Esophagus squamous epithelium (tissue), 4 donors: ENCODE results near the gene AK8.

Source experiments
- CTCF ChIP-seq, 6 experiments: fragments of 450-650 bp in 4 of 6; fragments of 200-600 bp in 2 of 6; sonication (generic) in 2 of 6; IDR thresholded peaks; one replicate each; pipeline ENCODE4 v1.5.1; 2016 to 2019; ENCODE audit warnings: antibody characterized with exemption in 6 of 6, mild to moderate bottlenecking in 4 of 6, moderate library complexity in 4 of 6
- POLR2A ChIP-seq, 4 donors: fragments of 450-650 bp; IDR thresholded peaks; one replicate each; pipeline ENCODE4 v1.6.1; 2017; ENCODE audit warnings: antibody characterized with exemption in 4 of 4, mild to moderate bottlenecking in 4 of 4, moderate library complexity in 3 of 4

- TF ChIP-seq CTCF (IDR thresholded peaks at IDR 0.05), result no peak
- TF ChIP-seq POLR2A (IDR thresholded peaks at IDR 0.05), result no peak
Measured at GRCh38 chr9:132733260-132733815, 144.7 kb downstream of the AK8 start.
